Measurements from ENCODE around the gene RNF208. TPM values are rescaled to one million over a fixed set of nuclear protein-coding genes. Genes with fewer than 3 reads are reported as not detected.
"Not testable (repeated sequence)": the region's sequence is repeated elsewhere in the genome, so short reads cannot be mapped to it uniquely, and the experiment has no call there.

The RNF208 gene
- total and polyA plus RNA-seq, 2 donors (not counting 1 experiment from before 2014, with no cell fraction given): 0.14 to 0.33 TPM

GRCh38 chr9:137262173-137262908 lies 40.3 kb upstream of the RNF208 start:
- not testable (repeated sequence) for H4K20me1 ChIP-seq (ENCODE audit: control insufficient read depth, extremely low read depth, insufficient read depth, low read length); H3K9ac ChIP-seq (ENCODE audit: insufficient read depth, low read length); H2AFZ ChIP-seq (ENCODE audit: low read length); H3K4me1 ChIP-seq (ENCODE audit: control insufficient read depth, extremely low read depth, insufficient read depth, low read length); H3K9me3 ChIP-seq (ENCODE audit: control insufficient read depth, insufficient read depth, low read depth, low read length); H3K79me2 ChIP-seq (ENCODE audit: control insufficient read depth, insufficient read depth, low read length); H3K27me3 ChIP-seq (ENCODE audit: control insufficient read depth, insufficient read depth, low read length); H3K4me3 ChIP-seq (replicated peaks in 1 of 4; ENCODE audit: control extremely low read depth in 1 of 4, insufficient read depth in 1 of 4, low read depth in 3 of 4, low read length in 4 of 4); H3K27ac ChIP-seq (ENCODE audit: insufficient read depth, low read length); H3K4me2 ChIP-seq (ENCODE audit: extremely low read depth, insufficient read depth, low read length)
- peaks cover 23% of the 10 kb centered on the region for H3K36me3 ChIP-seq (ENCODE audit: control insufficient read depth, insufficient read depth, low read length)
- peak; percentile 51 to 59 for DNase-seq (ENCODE audit: low read depth in 2 of 2)
- peak; percentile 35 to 48 for TF ChIP-seq CTCF (conservative IDR thresholded peaks at IDR 0.05 in 1 of 2, IDR thresholded peaks at IDR 0.05 in 1 of 2; ENCODE audit: low read depth in 1 of 2, low read length in 2 of 2)

- H2AFZ ChIP-seq (ENCODE audit: low read length): no peak overlapping the region
- no peak for DNase-seq (ENCODE audit: low read depth in 2 of 2)
- H3K9ac ChIP-seq (ENCODE audit: insufficient read depth, low read length): no peak overlapping the region
- H3K4me3 ChIP-seq (replicated peaks in 1 of 4; ENCODE audit: control extremely low read depth in 1 of 4, insufficient read depth in 1 of 4, low read depth in 3 of 4, low read length in 4 of 4): peak overlapping the region in 2 of 4 experiments; percentile 93 to 96
- TF ChIP-seq CTCF (conservative IDR thresholded peaks at IDR 0.05 in 1 of 2, IDR thresholded peaks at IDR 0.05 in 1 of 2; ENCODE audit: low read depth in 1 of 2, low read length in 2 of 2) (no peak), EZH2 (IDR thresholded peaks at IDR 0.05; ENCODE audit: low read length, missing control alignments) (no peak)
- H4K20me1 ChIP-seq (ENCODE audit: control insufficient read depth, extremely low read depth, insufficient read depth, low read length): no peaks in the 10 kb centered on the region
- H3K4me1 ChIP-seq (ENCODE audit: control insufficient read depth, extremely low read depth, insufficient read depth, low read length): peaks cover 10% of the 10 kb centered on the region
- H3K9me3 ChIP-seq (ENCODE audit: control insufficient read depth, insufficient read depth, low read depth, low read length): no peaks in the 10 kb centered on the region
- peak overlapping the region; percentile 97 for H3K4me2 ChIP-seq (ENCODE audit: extremely low read depth, insufficient read depth, low read length)
- H3K27me3 ChIP-seq (ENCODE audit: control insufficient read depth, insufficient read depth, low read length): no peaks in the 10 kb centered on the region
- peaks cover 21% of the 10 kb centered on the region for H3K79me2 ChIP-seq (ENCODE audit: control insufficient read depth, insufficient read depth, low read length)
- no peak overlapping the region for H3K27ac ChIP-seq (ENCODE audit: insufficient read depth, low read length)
- peaks cover 10% of the 10 kb centered on the region for H3K36me3 ChIP-seq (ENCODE audit: control insufficient read depth, insufficient read depth, low read length)
Measured at GRCh38 chr9:137256856-137257255, 34.8 kb upstream of the RNF208 start.

- Histone ChIP-seq H2AFZ (ENCODE audit: low read length) (no peak overlapping the region), H3K27me3 (ENCODE audit: control insufficient read depth, insufficient read depth, low read length) (no peaks in the 10 kb centered on the region), H3K4me2 (ENCODE audit: extremely low read depth, insufficient read depth, low read length) (peak overlapping the region; percentile 97), H3K79me2 (ENCODE audit: control insufficient read depth, insufficient read depth, low read length) (peaks cover 21% of the 10 kb centered on the region), H3K27ac (ENCODE audit: insufficient read depth, low read length) (peak overlapping the region; percentile 5), H3K36me3 (ENCODE audit: control insufficient read depth, insufficient read depth, low read length) (peaks cover 10% of the 10 kb centered on the region), H3K4me3 (replicated peaks in 1 of 4; ENCODE audit: control extremely low read depth in 1 of 4, insufficient read depth in 1 of 4, low read depth in 3 of 4, low read length in 4 of 4) (peak overlapping the region; percentile 68 to 96 (median 82)), H3K4me1 (ENCODE audit: control insufficient read depth, extremely low read depth, insufficient read depth, low read length) (peaks cover 10% of the 10 kb centered on the region), H4K20me1 (ENCODE audit: control insufficient read depth, extremely low read depth, insufficient read depth, low read length) (no peaks in the 10 kb centered on the region), H3K9ac (ENCODE audit: insufficient read depth, low read length) (peak overlapping the region; percentile 48), H3K9me3 (ENCODE audit: control insufficient read depth, insufficient read depth, low read depth, low read length) (no peaks in the 10 kb centered on the region)
- TF ChIP-seq CTCF (conservative IDR thresholded peaks at IDR 0.05 in 1 of 2, IDR thresholded peaks at IDR 0.05 in 1 of 2; ENCODE audit: low read depth in 1 of 2, low read length in 2 of 2): no peak
- TF ChIP-seq EZH2 (IDR thresholded peaks at IDR 0.05; ENCODE audit: low read length, missing control alignments): no peak
- DNase-seq (ENCODE audit: low read depth in 2 of 2): no peak
Measured at GRCh38 chr9:137256362-137256761, 34.3 kb upstream of the RNF208 start.

All from fibroblast of lung (primary cell).